ENCODE data around the gene AFF3.
"Not testable (repeated sequence)": the region's sequence is repeated elsewhere in the genome, so short reads cannot be mapped to it uniquely, and the experiment has no call there.

Gene AFF3

DNA sequence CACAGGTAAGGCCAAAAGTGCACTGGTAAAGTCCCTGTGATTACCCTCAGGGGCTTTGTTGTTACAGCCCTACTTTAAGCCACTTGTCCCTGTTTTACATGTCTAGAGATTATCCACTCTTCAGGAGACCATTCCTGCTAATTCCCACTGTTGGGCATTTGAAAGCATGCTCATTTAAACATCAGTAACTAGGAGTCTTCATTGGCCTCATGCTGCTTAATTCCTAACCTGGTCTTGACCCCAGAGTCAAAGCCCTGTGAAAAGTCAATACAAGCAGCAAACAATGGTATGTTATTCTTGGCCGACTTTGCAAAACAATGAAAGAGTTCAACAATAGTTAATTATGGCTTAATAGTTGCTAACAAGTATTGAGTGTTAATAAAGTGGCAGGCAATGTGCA, 23.2 kb downstream of the AFF3 start:
- TF ChIP-seq, protein P1, sequence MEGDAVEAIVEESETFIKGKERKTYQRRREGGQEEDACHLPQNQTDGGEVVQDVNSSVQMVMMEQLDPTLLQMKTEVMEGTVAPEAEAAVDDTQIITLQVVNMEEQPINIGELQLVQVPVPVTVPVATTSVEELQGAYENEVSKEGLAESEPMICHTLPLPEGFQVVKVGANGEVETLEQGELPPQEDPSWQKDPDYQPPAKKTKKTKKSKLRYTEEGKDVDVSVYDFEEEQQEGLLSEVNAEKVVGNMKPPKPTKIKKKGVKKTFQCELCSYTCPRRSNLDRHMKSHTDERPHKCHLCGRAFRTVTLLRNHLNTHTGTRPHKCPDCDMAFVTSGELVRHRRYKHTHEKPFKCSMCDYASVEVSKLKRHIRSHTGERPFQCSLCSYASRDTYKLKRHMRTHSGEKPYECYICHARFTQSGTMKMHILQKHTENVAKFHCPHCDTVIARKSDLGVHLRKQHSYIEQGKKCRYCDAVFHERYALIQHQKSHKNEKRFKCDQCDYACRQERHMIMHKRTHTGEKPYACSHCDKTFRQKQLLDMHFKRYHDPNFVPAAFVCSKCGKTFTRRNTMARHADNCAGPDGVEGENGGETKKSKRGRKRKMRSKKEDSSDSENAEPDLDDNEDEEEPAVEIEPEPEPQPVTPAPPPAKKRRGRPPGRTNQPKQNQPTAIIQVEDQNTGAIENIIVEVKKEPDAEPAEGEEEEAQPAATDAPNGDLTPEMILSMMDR (conservative IDR thresholded peaks at IDR 0.05): no peak
- no peak overlapping the region for H3K27ac ChIP-seq

DNA sequence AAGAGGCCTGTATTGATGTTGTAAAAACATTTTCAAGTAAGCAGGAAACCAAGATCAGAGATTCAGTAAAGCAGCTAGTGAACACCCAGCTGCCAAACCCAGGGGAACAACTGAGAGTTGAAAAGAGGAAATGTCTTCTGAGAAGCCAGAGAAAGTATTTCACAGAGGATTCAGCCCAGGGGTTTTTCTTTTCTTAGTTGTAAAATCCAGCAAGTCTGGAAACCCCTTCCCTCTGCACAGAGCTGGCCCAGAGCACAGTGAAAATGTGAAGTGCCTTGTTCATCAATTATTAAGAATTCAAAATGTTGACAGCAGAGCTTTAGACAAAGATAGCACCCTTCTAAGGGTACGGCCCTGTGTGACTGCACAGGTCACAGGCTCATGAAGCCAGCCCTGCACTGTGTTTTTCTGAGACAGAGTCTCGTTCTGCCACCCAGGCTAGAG, 28.4 kb downstream of the AFF3 start:
- TF ChIP-seq, protein P1 (conservative IDR thresholded peaks at IDR 0.05): no peak
- H3K27ac ChIP-seq: no peak overlapping the region

DNA sequence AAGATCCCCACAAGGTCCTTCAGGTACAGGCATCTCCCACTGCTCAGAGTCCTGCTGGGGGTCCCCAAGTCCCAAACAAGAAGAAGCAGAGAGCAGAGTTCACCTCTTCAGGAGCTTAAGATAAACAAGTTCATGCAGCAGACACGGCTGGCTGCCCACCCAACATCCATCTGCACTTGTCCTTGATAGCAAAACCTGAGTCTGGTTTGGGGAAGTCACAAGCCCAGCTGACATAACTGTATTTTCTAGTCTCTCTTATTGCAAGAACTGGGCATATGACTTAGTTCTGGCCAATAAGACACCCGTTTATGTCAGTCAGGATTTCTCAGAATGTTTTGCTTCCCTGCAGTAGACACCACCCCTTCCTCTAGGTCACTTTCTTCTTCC, 31.8 kb downstream of the AFF3 start:
- TF ChIP-seq, protein P1 (conservative IDR thresholded peaks at IDR 0.05): no peak
- H3K27ac ChIP-seq: no peak overlapping the region

DNA sequence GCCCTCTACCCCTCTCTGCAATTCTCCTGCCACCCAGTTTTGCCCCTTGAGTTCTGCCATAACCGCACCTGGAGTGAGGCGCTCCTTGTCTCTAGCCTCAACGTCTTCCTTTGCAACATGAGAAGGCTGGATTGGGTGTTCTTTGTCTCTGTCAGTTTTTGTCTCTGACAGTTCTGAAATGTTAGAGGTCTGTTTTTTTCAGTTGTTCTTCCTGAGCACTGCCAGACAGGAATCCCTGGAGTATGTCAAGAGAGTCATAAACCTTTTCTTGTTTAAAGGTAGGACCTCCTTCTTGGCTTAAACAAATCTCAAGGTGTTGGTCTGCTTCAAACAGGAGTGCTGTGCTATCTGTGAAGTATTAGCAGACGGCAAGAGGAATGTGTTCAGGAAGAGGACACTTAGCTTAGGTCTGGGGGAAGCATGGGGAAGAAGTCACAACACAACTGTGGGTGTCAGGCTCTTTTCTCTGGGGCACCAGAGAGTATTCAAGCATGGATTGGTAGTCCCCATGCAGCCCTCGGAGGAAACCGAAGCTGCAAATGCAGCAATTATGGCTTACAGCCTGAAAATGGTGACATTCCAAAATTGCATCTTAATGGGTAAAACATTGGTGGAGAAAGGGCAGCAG, 32.3 kb downstream of the AFF3 start:
- H3K27ac ChIP-seq: no peak overlapping the region
- TF ChIP-seq, protein P1 (conservative IDR thresholded peaks at IDR 0.05): no peak

DNA sequence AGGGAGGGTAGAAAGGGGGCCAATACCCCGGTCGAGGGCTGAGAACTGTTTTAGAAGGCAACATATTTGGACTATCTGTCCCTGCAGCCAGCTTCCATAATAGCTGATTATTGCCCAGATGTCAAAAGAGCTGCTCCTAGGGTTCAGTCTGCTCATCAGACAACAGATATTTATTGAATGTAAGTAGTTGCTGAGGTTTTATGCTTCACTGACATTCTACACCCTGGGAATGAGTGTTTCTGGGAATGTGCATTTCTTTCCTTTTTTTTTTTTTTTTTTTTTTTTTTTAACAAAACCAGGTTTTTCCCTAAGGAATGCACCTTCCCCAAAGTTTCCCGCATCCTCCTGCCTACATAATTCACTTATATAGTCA, 33.8 kb downstream of the AFF3 start:
- H3K27ac ChIP-seq: not testable (repeated sequence)

DNA sequence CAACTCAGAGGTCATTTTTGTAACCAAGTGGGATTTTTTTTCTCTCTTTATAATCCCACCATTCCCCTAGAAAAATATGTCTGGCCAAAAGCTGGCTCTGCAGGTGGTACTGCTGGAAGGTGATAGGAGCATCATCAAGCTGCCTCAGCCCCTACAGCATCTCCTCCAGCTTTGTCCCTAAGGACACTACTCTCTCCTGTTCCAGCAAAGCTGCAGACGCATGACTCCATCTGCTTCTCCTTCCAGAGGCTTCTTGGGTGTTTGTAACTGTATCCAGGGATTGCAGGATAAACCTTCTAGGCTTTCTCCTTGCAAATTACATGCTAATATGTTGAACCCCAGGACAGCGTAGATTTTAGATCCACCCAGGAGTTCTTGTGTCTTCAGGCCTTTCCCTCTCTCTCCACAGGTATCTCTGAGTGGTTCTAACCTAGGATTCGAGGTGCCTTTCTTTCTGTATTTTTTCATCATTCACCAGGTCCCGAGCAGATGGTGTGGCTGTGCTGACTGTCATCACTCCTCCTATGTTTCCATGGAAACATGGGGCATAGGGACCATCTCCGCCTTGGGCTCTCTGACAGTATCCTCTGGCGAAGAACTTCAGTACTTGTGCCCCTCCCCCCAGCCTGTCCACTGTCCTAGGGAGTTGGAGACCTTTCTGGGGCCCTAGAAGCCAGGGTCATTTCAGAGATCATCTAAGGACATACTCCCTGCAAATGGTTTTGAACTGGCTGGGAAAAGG, 34.3 kb downstream of the AFF3 start:
- no peak overlapping the region for H3K27ac ChIP-seq
- TF ChIP-seq, protein P1 (conservative IDR thresholded peaks at IDR 0.05): no peak

DNA sequence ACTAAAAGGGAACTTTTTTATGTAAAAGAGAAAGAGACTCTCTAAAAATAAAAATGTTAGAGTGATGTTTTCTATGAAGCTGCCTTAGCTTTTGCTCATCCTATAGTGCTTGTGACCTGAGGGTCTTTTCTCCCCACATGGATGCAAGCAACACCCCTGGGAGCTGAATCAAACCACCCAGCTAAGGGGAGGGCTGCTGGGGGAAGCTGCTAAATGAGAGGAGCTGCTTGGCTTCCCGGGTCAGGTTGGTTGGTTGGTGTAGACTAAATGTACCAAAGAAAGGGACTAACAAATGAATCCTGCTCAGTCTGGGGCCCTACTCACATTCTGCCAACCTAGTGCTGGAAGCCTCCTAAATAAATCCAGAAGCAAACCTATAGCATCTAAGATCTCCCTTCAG, 35.0 kb downstream of the AFF3 start:
- no peak overlapping the region for H3K27ac ChIP-seq
- TF ChIP-seq, protein P1 (conservative IDR thresholded peaks at IDR 0.05): no peak

DNA sequence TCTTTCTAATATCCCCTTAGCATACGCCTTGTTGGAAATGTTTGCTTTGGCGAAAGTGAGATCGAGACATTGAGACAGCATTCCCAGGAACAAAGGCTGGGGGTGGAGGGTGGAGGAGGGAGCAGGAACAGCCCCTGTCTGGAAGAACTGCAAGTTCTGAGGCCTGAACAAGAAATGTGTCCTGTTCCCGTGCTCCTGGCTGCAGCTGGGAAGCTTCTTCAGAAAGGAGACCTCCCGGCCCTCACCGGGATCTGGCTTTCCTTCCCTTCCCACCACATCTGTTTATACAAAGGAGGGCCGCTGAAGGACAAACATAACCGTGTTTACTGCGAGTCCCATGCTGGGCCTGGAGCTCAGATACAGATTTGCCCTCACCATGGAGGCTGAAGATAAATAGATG, 35.9 kb downstream of the AFF3 start:
- TF ChIP-seq, protein P1 (conservative IDR thresholded peaks at IDR 0.05): no peak
- no peak overlapping the region for H3K27ac ChIP-seq

Measured in VCaP (cell line).